Measurements from ENCODE around the gene MDFIC.
A peak's percentile ranks its signal among the peaks of the same experiment; 100 is the strongest.

Gene MDFIC

GRCh38 chr7:114938785-114939184 lies 16.9 kb downstream of the MDFIC start:
- TF ChIP-seq, protein P1, sequence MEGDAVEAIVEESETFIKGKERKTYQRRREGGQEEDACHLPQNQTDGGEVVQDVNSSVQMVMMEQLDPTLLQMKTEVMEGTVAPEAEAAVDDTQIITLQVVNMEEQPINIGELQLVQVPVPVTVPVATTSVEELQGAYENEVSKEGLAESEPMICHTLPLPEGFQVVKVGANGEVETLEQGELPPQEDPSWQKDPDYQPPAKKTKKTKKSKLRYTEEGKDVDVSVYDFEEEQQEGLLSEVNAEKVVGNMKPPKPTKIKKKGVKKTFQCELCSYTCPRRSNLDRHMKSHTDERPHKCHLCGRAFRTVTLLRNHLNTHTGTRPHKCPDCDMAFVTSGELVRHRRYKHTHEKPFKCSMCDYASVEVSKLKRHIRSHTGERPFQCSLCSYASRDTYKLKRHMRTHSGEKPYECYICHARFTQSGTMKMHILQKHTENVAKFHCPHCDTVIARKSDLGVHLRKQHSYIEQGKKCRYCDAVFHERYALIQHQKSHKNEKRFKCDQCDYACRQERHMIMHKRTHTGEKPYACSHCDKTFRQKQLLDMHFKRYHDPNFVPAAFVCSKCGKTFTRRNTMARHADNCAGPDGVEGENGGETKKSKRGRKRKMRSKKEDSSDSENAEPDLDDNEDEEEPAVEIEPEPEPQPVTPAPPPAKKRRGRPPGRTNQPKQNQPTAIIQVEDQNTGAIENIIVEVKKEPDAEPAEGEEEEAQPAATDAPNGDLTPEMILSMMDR (conservative IDR thresholded peaks at IDR 0.05; ENCODE audit: control insufficient read depth, insufficient read depth, low read depth, low read length) = no peak
- DNase-seq (ENCODE audit: low read depth) = peak; percentile 30
- no peak overlapping the region for H3K4me3 ChIP-seq (ENCODE audit: control insufficient read depth, low read depth, low read length)

GRCh38 chr7:114939484-114940097 lies 17.7 kb downstream of the MDFIC start:
- DNase-seq (ENCODE audit: low read depth) = no peak
- no peak overlapping the region for H3K4me3 ChIP-seq (ENCODE audit: control insufficient read depth, low read depth, low read length)
- TF ChIP-seq, protein P1 (conservative IDR thresholded peaks at IDR 0.05; ENCODE audit: control insufficient read depth, insufficient read depth, low read depth, low read length) = no peak

GRCh38 chr7:114940220-114940619 lies 18.3 kb downstream of the MDFIC start:
- TF ChIP-seq, protein P1 (conservative IDR thresholded peaks at IDR 0.05; ENCODE audit: control insufficient read depth, insufficient read depth, low read depth, low read length) = no peak
- no peak overlapping the region for H3K4me3 ChIP-seq (ENCODE audit: control insufficient read depth, low read depth, low read length)
- DNase-seq (ENCODE audit: low read depth) = no peak

DNA sequence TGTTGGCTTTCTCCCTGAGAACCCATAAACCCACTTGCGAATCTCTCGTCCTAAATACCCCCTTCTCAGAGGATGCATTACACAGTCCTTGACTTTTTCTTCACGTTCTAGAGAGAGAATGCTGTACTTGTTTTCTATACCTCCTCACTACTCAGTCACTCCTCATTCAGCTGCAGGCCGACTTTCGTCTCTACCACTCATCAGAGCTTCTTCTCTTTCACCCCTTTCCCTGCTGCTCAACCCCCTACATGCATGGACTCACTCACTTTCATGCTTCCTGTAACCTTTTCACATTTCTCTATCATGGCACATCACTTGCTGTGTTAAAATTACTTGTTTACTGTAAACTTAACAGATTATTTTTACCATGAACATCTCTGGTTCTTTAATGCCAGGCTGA lies 19.8 kb downstream of the MDFIC start:
- no peak overlapping the region for H3K4me3 ChIP-seq (ENCODE audit: control insufficient read depth, low read depth, low read length)
- no peak for DNase-seq (ENCODE audit: low read depth)
- TF ChIP-seq, protein P1 (conservative IDR thresholded peaks at IDR 0.05; ENCODE audit: control insufficient read depth, insufficient read depth, low read depth, low read length) = no peak

GRCh38 chr7:114942446-114943175 lies 20.7 kb downstream of the MDFIC start:
- TF ChIP-seq, protein P1 (conservative IDR thresholded peaks at IDR 0.05; ENCODE audit: control insufficient read depth, insufficient read depth, low read depth, low read length) = no peak
- DNase-seq (ENCODE audit: low read depth) = no peak
- H3K4me3 ChIP-seq (ENCODE audit: control insufficient read depth, low read depth, low read length) = no peak overlapping the region

- no peak for DNase-seq (ENCODE audit: low read depth)
- TF ChIP-seq, protein P1 (conservative IDR thresholded peaks at IDR 0.05; ENCODE audit: control insufficient read depth, insufficient read depth, low read depth, low read length) = no peak
- H3K4me3 ChIP-seq (ENCODE audit: control insufficient read depth, low read depth, low read length) = no peak overlapping the region
These were observed 21.6 kb downstream of the MDFIC start for GRCh38 chr7:114943530-114943929.
